PC-9 (cell line): ENCODE measurements around the gene SCAMP1.

Experiments used
- CTCF ChIP-seq: fragments of 200-600 bp; sonication (generic); conservative IDR thresholded peaks from 2 replicates; pipeline ENCODE4 v1.6.1; 2017; ENCODE audit warnings: mixed run types, antibody characterized with exemption, mild to moderate bottlenecking, moderate library complexity
- EZH2 ChIP-seq: fragments of 200-600 bp; sonication (generic); IDR thresholded peaks from 2 replicates; pipeline ENCODE4 v1.8.0; 2017; ENCODE audit warnings: antibody characterized with exemption, low read depth

GRCh38 chr5:78341440-78341839 is 19.0 kb upstream of the SCAMP1 start:
- no peak for TF ChIP-seq EZH2
- no peak for TF ChIP-seq CTCF
